IMR-90 (cell line): ENCODE results near the gene STK33. TPM values are rescaled to one million over a fixed set of nuclear protein-coding genes. Genes with fewer than 3 reads are reported as not detected.

Source experiments
- ATAC-seq: fragments of 200-7000 bp; cut with Tn5 transposase; 2 replicates; pipeline ENCODE4 v1.9.1; 2020; ENCODE audit warnings: low read depth, mild to moderate bottlenecking, moderate library complexity
- BruUV-seq: library from RNA; stranded (reverse); fragments of 400-500 nt; replicated peaks from 2 replicates; lab custom pipeline; 2021; lab: Mats Ljungman, UMichigan
- CTCF ChIA-PET: fragments of 300-600 bp; formaldehyde crosslinking; extraction: SDS; loops from one replicate; lab custom pipeline; 2021; ENCODE audit warnings: antibody characterized with exemption; lab: Yijun Ruan, JAX
- POLR2A ChIA-PET: fragments of 300-600 bp; sonication (Branson Sonifier 250); formaldehyde crosslinking; loops from one replicate; lab custom pipeline; 2022; ENCODE audit warnings: antibody characterized with exemption; ENCODE audit not compliant: unreplicated experiment; lab: Charles Lee
- DNase-seq: peaks from one replicate; pipeline ENCODE4 v3.0.0; 2013
- H2AFZ ChIP-seq: replicated peaks from 2 replicates; pipeline ENCODE3; 2013; ENCODE audit warnings: low read length, mild to moderate bottlenecking; ENCODE audit not compliant: poor library complexity
- H2AK5ac ChIP-seq: 2 replicates; pipeline ENCODE4 v1.6.1; 2013; ENCODE audit warnings: low read depth, low read length, inconsistent platforms
- H2AK9ac ChIP-seq: replicated peaks from 2 replicates; pipeline ENCODE3; 2013; ENCODE audit warnings: mild to moderate bottlenecking, low read depth, low read length, moderate library complexity; ENCODE audit not compliant: poor library complexity
- H2BK120ac ChIP-seq: 2 replicates; pipeline ENCODE4 v1.6.1; 2013; ENCODE audit warnings: low read depth, low read length, inconsistent platforms
- H2BK15ac ChIP-seq: 3 replicates; pipeline ENCODE4 v1.6.1; 2013; ENCODE audit warnings: low read depth, low read length, inconsistent platforms
- H2BK20ac ChIP-seq: 2 replicates; pipeline ENCODE4 v1.6.1; 2013; ENCODE audit warnings: low read depth, mild to moderate bottlenecking, inconsistent platforms, low read length, moderate library complexity
- H2BK5ac ChIP-seq: 2 replicates; pipeline ENCODE4 v1.6.1; 2013; ENCODE audit warnings: mild to moderate bottlenecking, low read depth, low read length, inconsistent platforms; ENCODE audit not compliant: poor library complexity, severe bottlenecking
- H3K14ac ChIP-seq: replicated peaks from 2 replicates; pipeline ENCODE4 v1.6.1; 2013; ENCODE audit warnings: low read depth, low read length, inconsistent platforms
- H3K18ac ChIP-seq: 2 replicates; pipeline ENCODE4 v1.6.1; 2013; ENCODE audit warnings: low read depth, low read length, control low read depth
- H3K23ac ChIP-seq: 2 replicates; pipeline ENCODE4 v1.6.1; 2013; ENCODE audit warnings: low read depth, low read length, inconsistent platforms
- H3K27ac ChIP-seq: 2 replicates; pipeline ENCODE4 v1.5.1; 2013; ENCODE audit warnings: mild to moderate bottlenecking, control low read depth, low read length; ENCODE audit not compliant: insufficient read depth
- H3K27me3 ChIP-seq: 2 replicates; pipeline ENCODE4 v1.6.1; 2013; ENCODE audit warnings: low read length; ENCODE audit not compliant: control insufficient read depth, insufficient read depth
- H3K36me3 ChIP-seq: 2 replicates; pipeline ENCODE4 v1.6.1; 2013; ENCODE audit warnings: low read length, mixed read lengths; ENCODE audit not compliant: control insufficient read depth, insufficient read depth
- H3K4ac ChIP-seq: 2 replicates; pipeline ENCODE4 v1.6.1; 2013; ENCODE audit warnings: low read depth, low read length, inconsistent platforms
- H3K4me1 ChIP-seq: 2 replicates; pipeline ENCODE4 v1.6.1; 2013; ENCODE audit warnings: low read length, mixed read lengths; ENCODE audit not compliant: control insufficient read depth, insufficient read depth
- H3K4me2 ChIP-seq: 2 replicates; pipeline ENCODE4 v1.6.1; 2013; ENCODE audit warnings: low read depth, mild to moderate bottlenecking, control low read depth, low read length, moderate library complexity
- H3K4me3 ChIP-seq: 2 replicates; pipeline ENCODE4 v1.5.1; 2013; ENCODE audit warnings: low read depth, mild to moderate bottlenecking, control low read depth, low read length, moderate library complexity; ENCODE audit not compliant: insufficient read depth
- H3K56ac ChIP-seq: 2 replicates; pipeline ENCODE4 v1.6.1; 2013; ENCODE audit warnings: low read length, inconsistent platforms; ENCODE audit not compliant: insufficient read depth; ENCODE audit errors: extremely low read depth
- H3K79me1 ChIP-seq, 2 experiments: 2 replicates each; pipeline ENCODE4 v1.6.1; 2013; ENCODE audit warnings: low read length in 2 of 2, inconsistent platforms in 1 of 2, low read depth in 1 of 2
- H3K9ac ChIP-seq: 2 replicates; pipeline ENCODE4 v1.6.1; 2013; ENCODE audit warnings: low read depth, low read length, control low read depth
- H3K9me1 ChIP-seq: 2 replicates; pipeline ENCODE4 v1.6.1; 2013; ENCODE audit warnings: low read length, inconsistent platforms; ENCODE audit not compliant: insufficient read depth
- H3K9me3 ChIP-seq: 2 replicates; pipeline ENCODE4 v1.6.1; 2013; ENCODE audit warnings: low read length; ENCODE audit not compliant: control insufficient read depth, insufficient read depth
- H4K20me1 ChIP-seq: 2 replicates; pipeline ENCODE4 v1.6.1; 2013; ENCODE audit warnings: low read length, inconsistent platforms; ENCODE audit not compliant: insufficient read depth
- H4K5ac ChIP-seq: 2 replicates; pipeline ENCODE4 v1.6.1; 2013; ENCODE audit warnings: mild to moderate bottlenecking, low read depth, low read length, control low read depth
- H4K8ac ChIP-seq, 2 experiments: 2 replicates each; pipeline ENCODE4 v1.6.1; 2013; ENCODE audit warnings: low read depth in 2 of 2, low read length in 2 of 2, control low read depth in 1 of 2, inconsistent platforms in 1 of 2
- H4K91ac ChIP-seq: 2 replicates; pipeline ENCODE4 v1.6.1; 2013; ENCODE audit warnings: low read depth, low read length, inconsistent platforms; ENCODE audit not compliant: insufficient read depth
- WGBS, 2 experiments: methylation state at CpG; one replicate each; pipeline versions ENCODE4 v1.1.5 to v1.1.7; 2013; ENCODE audit warnings: missing lambda C conversion rate in 2 of 2; ENCODE audit not compliant: insufficient read length in 1 of 2; ENCODE audit errors: extremely low coverage in 2 of 2; 5-methylcytosine and 5-hydroxymethylcytosine counted together
- dilution Hi-C: fragments of 300-500 bp; cut with HindIII; formaldehyde crosslinking; loops from one replicate; pipeline ENCODE4 v1.14.3; 2018; ENCODE audit warnings: low sequenced_read_pairs; ENCODE audit not compliant: unreplicated experiment
- in situ Hi-C: fragments of 300-500 bp; cut with MboI; formaldehyde crosslinking; loops from 3 replicates; pipeline ENCODE4 v1.14.3; 2019; ENCODE audit warnings: low sequenced_read_pairs, inconsistent platforms, mixed read lengths
- intact Hi-C: fragments of 100-400 bp; cut with micrococcal nuclease; formaldehyde crosslinking; loops from 2 replicates; pipeline ENCODE4 v1.10.0; 2022
- polyA plus RNA-seq, 3 experiments: library from polyadenylated mRNA; depleted of rRNA; stranded (reverse); fragments of >200 nt; gene quantifications; 2 replicates each; pipeline ENCODE4 v1.2.3, GENCODE V29; 2012; ENCODE audit warnings: low replicate concordance in 1 of 3
- total RNA-seq: library from RNA; depleted of rRNA; stranded (reverse); fragments of >200 nt; gene quantifications from 2 replicates; pipeline ENCODE4 v1.2.3, GENCODE V29; 2012
- TF ChIP-seq, protein P1 (sequence below): conservative IDR thresholded peaks from 2 replicates; pipeline ENCODE4 v1.5.1; 2012; ENCODE audit warnings: mild to moderate bottlenecking, low read depth, low read length, improper control_type of control experiment
- TF ChIP-seq, protein P2 (sequence below): fragments of 150-350 bp; IDR thresholded peaks from 2 replicates; pipeline ENCODE4 v1.6.1; 2016; ENCODE audit warnings: low read depth, mild to moderate bottlenecking, low read length, moderate library complexity, borderline replicate concordance

The STK33 gene
- total and polyA plus RNA-seq, 2 of the 4 experiments (the other 2 are of a cell fraction), result 2.3 to 2.6 TPM

DNA sequence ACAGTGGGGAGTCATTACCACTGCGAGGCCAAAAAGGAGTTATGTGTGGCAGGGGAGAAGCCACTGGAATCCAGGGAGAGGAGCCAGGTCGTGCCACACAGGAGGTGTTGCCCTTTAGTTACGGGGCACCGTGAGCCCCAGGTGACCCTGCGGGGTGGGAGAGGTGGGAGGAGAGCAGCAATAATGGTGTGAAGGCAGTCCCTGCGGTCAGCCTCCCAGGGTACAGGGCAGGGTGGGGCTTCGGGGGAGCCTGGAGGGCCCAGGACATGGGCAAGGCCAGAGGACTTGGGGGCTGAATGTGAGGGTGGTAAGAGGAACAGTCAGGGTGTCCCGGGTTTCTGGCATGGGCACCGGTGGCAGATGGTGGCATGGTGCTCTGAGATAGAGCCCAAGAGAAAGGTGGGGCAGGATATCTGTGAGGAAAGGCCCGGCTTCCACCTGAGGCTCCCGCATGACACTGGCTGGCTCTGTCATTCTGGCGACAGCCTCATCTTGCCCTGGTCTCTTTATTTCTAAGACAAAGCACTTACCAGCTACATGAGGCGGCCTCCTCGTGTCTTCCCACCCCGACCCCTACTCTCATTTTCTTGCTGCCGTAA is 247.8 kb downstream of the STK33 start:
- H3K9me3 ChIP-seq, result no peaks in the 10 kb centered on the region
- DNase-seq (no peak), ATAC-seq (no peak)
- H3K14ac ChIP-seq, result no peak overlapping the region
- no peaks in the 10 kb centered on the region for H3K79me1 ChIP-seq
- H4K91ac ChIP-seq, result no peak overlapping the region
- ChIA-PET CTCF (no interaction called here), POLR2A (no interaction called here)
- TF ChIP-seq, protein P1, sequence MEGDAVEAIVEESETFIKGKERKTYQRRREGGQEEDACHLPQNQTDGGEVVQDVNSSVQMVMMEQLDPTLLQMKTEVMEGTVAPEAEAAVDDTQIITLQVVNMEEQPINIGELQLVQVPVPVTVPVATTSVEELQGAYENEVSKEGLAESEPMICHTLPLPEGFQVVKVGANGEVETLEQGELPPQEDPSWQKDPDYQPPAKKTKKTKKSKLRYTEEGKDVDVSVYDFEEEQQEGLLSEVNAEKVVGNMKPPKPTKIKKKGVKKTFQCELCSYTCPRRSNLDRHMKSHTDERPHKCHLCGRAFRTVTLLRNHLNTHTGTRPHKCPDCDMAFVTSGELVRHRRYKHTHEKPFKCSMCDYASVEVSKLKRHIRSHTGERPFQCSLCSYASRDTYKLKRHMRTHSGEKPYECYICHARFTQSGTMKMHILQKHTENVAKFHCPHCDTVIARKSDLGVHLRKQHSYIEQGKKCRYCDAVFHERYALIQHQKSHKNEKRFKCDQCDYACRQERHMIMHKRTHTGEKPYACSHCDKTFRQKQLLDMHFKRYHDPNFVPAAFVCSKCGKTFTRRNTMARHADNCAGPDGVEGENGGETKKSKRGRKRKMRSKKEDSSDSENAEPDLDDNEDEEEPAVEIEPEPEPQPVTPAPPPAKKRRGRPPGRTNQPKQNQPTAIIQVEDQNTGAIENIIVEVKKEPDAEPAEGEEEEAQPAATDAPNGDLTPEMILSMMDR, result no peak
- TF ChIP-seq, protein P2, sequence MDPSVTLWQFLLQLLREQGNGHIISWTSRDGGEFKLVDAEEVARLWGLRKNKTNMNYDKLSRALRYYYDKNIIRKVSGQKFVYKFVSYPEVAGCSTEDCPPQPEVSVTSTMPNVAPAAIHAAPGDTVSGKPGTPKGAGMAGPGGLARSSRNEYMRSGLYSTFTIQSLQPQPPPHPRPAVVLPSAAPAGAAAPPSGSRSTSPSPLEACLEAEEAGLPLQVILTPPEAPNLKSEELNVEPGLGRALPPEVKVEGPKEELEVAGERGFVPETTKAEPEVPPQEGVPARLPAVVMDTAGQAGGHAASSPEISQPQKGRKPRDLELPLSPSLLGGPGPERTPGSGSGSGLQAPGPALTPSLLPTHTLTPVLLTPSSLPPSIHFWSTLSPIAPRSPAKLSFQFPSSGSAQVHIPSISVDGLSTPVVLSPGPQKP, result no peak
- no peaks in the 10 kb centered on the region for H3K9me1 ChIP-seq
- no peak overlapping the region for H3K9ac ChIP-seq
- no TSS peak for BruUV-seq
- intact Hi-C loops, result no loop called here
- H3K27me3 ChIP-seq, result peaks cover 13% of the 10 kb centered on the region
- H3K18ac ChIP-seq, result no peak overlapping the region
- H3K56ac ChIP-seq, result no peak overlapping the region
- no peak overlapping the region for H3K4me2 ChIP-seq
- H4K8ac ChIP-seq, result no peak overlapping the region
- no peak overlapping the region for H2BK15ac ChIP-seq
- H2BK5ac ChIP-seq, result no peak overlapping the region
- no peak overlapping the region for H2AK9ac ChIP-seq
- no peak overlapping the region for H4K5ac ChIP-seq
- no peak overlapping the region for H3K27ac ChIP-seq
- H3K4me3 ChIP-seq, result no peak overlapping the region
- 72% methylated on average over 5 of the region's 16 CpGs; no CpG with 5 or more reads in 1 of the 2 experiments for WGBS, 2 experiments
- no peaks in the 10 kb centered on the region for H4K20me1 ChIP-seq
- dilution Hi-C loops, result no loop called here
- no peak overlapping the region for H2BK120ac ChIP-seq
- no peak overlapping the region for H3K23ac ChIP-seq
- H2AK5ac ChIP-seq, result no peak overlapping the region
- H3K4me1 ChIP-seq, result no peaks in the 10 kb centered on the region
- no peak overlapping the region for H2AFZ ChIP-seq
- in situ Hi-C loops, result no loop called here
- H3K36me3 ChIP-seq, result no peaks in the 10 kb centered on the region
- H2BK20ac ChIP-seq, result no peak overlapping the region
- H3K4ac ChIP-seq, result no peak overlapping the region
